GM19238 (cell line): ENCODE data around the gene AZU1.
"Not testable (repeated sequence)": the region's sequence is repeated elsewhere in the genome, so short reads cannot be mapped to it uniquely, and the experiment has no call there.

Experiments
- DNase-seq: peaks from one replicate; pipeline ENCODE4 v3.0.0; 2011; ENCODE audit warnings: low spot score; ENCODE audit not compliant: insufficient read length

The AZU1 gene

GRCh38 chr19:872266-872951, 44.8 kb downstream of the AZU1 start:
- DNase-seq: peak; percentile 94

- peak; percentile 90 for DNase-seq
These were observed 45.4 kb downstream of the AZU1 start for GRCh38 chr19:873084-873483.

GRCh38 chr19:873561-874041, 46.0 kb downstream of the AZU1 start:
- no peak for DNase-seq

- DNase-seq: no peak
These were observed 47.7 kb downstream of the AZU1 start for GRCh38 chr19:875265-875879.

- DNase-seq: no peak
These were observed 48.5 kb downstream of the AZU1 start for GRCh38 chr19:876089-876488.

GRCh38 chr19:876780-877314, 49.2 kb downstream of the AZU1 start:
- no peak for DNase-seq

- not testable (repeated sequence) for DNase-seq
These were observed 50.5 kb downstream of the AZU1 start for GRCh38 chr19:877992-878660.

GRCh38 chr19:878751-879561, 51.3 kb downstream of the AZU1 start:
- not testable (repeated sequence) for DNase-seq

- no peak for DNase-seq
These were observed 52.2 kb downstream of the AZU1 start for GRCh38 chr19:879711-880438.
